Suprapubic skin (tissue), 4 donors: ENCODE results near the gene ANGPTL8.

Source experiments
- CTCF ChIP-seq, 2 donors: fragments of 200-600 bp in 1 of 2; fragments of 450-650 bp in 1 of 2; sonication (generic) in 1 of 2; IDR thresholded peaks; one replicate each; pipeline ENCODE4 v1.5.1; 2016 to 2019; ENCODE audit warnings: antibody characterized with exemption in 2 of 2, mild to moderate bottlenecking in 1 of 2, moderate library complexity in 1 of 2
- EP300 ChIP-seq: sonication (generic); formaldehyde crosslinking; IDR thresholded peaks from one replicate; pipeline ENCODE4 v1.6.1; 2017; ENCODE audit warnings: antibody characterized with exemption
- POLR2AphosphoS5 ChIP-seq, 3 donors: sonication (generic); formaldehyde crosslinking; IDR thresholded peaks; one replicate each; pipeline ENCODE4 v1.6.1; 2017; ENCODE audit warnings: antibody characterized with exemption in 3 of 3

GRCh38 chr19:11232555-11232954, 6.9 kb upstream of the ANGPTL8 start:
- TF ChIP-seq POLR2AphosphoS5 (IDR thresholded peaks at IDR 0.05) = no peak
- no peak for TF ChIP-seq EP300
- TF ChIP-seq CTCF (IDR thresholded peaks at IDR 0.05) = no peak
